ENCODE results near the gene ALOX15B.

DNA sequence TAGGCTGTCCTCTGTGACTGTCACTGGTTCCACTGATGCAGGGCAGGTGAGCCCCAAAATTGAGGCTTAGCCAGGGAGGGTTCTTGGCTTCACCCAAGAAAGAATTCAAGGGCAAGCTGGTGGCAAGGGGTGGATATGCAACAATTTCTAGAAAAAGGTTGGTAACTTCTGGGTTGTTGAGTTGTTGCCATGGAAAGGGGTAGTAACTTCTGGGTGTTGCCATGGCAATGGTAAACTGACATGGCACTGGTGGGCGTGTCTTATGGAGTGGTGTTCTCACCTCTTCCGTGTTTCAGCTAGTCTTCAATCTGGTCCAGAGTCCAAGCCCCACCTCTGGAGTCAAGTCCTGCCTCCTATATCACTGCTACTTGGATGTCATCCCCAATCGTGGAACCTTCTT is 45.9 kb upstream of the ALOX15B start:
- TF ChIP-seq, protein P1, sequence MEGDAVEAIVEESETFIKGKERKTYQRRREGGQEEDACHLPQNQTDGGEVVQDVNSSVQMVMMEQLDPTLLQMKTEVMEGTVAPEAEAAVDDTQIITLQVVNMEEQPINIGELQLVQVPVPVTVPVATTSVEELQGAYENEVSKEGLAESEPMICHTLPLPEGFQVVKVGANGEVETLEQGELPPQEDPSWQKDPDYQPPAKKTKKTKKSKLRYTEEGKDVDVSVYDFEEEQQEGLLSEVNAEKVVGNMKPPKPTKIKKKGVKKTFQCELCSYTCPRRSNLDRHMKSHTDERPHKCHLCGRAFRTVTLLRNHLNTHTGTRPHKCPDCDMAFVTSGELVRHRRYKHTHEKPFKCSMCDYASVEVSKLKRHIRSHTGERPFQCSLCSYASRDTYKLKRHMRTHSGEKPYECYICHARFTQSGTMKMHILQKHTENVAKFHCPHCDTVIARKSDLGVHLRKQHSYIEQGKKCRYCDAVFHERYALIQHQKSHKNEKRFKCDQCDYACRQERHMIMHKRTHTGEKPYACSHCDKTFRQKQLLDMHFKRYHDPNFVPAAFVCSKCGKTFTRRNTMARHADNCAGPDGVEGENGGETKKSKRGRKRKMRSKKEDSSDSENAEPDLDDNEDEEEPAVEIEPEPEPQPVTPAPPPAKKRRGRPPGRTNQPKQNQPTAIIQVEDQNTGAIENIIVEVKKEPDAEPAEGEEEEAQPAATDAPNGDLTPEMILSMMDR (IDR thresholded peaks at IDR 0.05) = no peak
- TF ChIP-seq EZH2phosphoT487 (IDR thresholded peaks at IDR 0.05) (no peak), EZH2 (IDR thresholded peaks at IDR 0.05) (no peak)
